NB4 (cell line): ENCODE results near the gene UBL7.

Source experiments
- DNase-seq: peaks from one replicate; pipeline ENCODE4 v3.0.0; 2010; ENCODE audit warnings: low read depth
- H3K4me3 ChIP-seq: one replicate; pipeline ENCODE4 v1.5.1; 2011; ENCODE audit warnings: mild to moderate bottlenecking, low read depth, low read length, moderate library complexity
- CTCF ChIP-seq: IDR thresholded peaks from one replicate; pipeline ENCODE4 v1.5.1; 2012; ENCODE audit warnings: low read depth, low read length
- MAX ChIP-seq: IDR thresholded peaks from 2 replicates; pipeline ENCODE4 v1.6.1; 2011; ENCODE audit warnings: low read depth, low read length
- MYC ChIP-seq: IDR thresholded peaks from 2 replicates; pipeline ENCODE4 v1.6.1; 2011; ENCODE audit warnings: low read depth, low read length
- POLR2A ChIP-seq: IDR thresholded peaks from 2 replicates; pipeline ENCODE4 v1.6.1; 2011; ENCODE audit warnings: mild to moderate bottlenecking; ENCODE audit not compliant: insufficient read length; ENCODE audit errors: extremely low read depth

The UBL7 gene

GRCh38 chr15:74403991-74404563 is 56.9 kb downstream of the UBL7 start:
- H3K4me3 ChIP-seq = no peak overlapping the region
- TF ChIP-seq POLR2A (no peak), MYC (0 out of 2 replicates have a peak, but pooled peaks have one; percentile 21), MAX (no peak), CTCF (no peak)
- DNase-seq = peak; percentile 97

- no peak overlapping the region for H3K4me3 ChIP-seq
- TF ChIP-seq MYC = no peak
- no peak for TF ChIP-seq CTCF
- TF ChIP-seq MAX = no peak
- TF ChIP-seq POLR2A = no peak
Measured at GRCh38 chr15:74403588-74403919, 57.4 kb downstream of the UBL7 start.

GRCh38 chr15:74402873-74403587 is 57.9 kb downstream of the UBL7 start:
- DNase-seq = peak; percentile 86
- H3K4me3 ChIP-seq = no peak overlapping the region
- 0 out of 2 replicates have a peak, but pooled peaks have one; percentile 20 for TF ChIP-seq MYC
- TF ChIP-seq POLR2A = no peak

More at GRCh38 chr15:74403588-74403919, 57.4 kb downstream of the UBL7 start:
- DNase-seq = no peak

GRCh38 chr15:74402337-74402841 is 58.6 kb downstream of the UBL7 start:
- no peak for DNase-seq
- no peak overlapping the region for H3K4me3 ChIP-seq
- TF ChIP-seq MYC = no peak
- TF ChIP-seq MAX = no peak
- no peak for TF ChIP-seq POLR2A
- TF ChIP-seq CTCF = no peak

GRCh38 chr15:74400915-74401757 is 59.8 kb downstream of the UBL7 start:
- no peak overlapping the region for H3K4me3 ChIP-seq
- TF ChIP-seq CTCF = no peak
- no peak for TF ChIP-seq MYC
- TF ChIP-seq POLR2A = no peak
- TF ChIP-seq MAX = no peak
- peak; percentile 45 for DNase-seq
